GM12892 (cell line): ENCODE measurements around the gene SPIB.

ENCODE experiments used
- POLR2A ChIP-seq: IDR thresholded peaks from 2 replicates; pipeline ENCODE4 v1.6.1; 2011; ENCODE audit warnings: low read depth, low read length, control low read depth
- TAF1 ChIP-seq: IDR thresholded peaks from 2 replicates; pipeline ENCODE4 v1.6.1; 2011; ENCODE audit warnings: low read depth, mild to moderate bottlenecking, control low read depth, low read length, borderline replicate concordance

- TF ChIP-seq TAF1 (no peak), POLR2A (no peak)
These were observed 47.9 kb downstream of the SPIB start for GRCh38 chr19:50466706-50467039.
